G401 (cell line): ENCODE data around the gene TSSC4. TPM values are rescaled to one million over a fixed set of nuclear protein-coding genes. Genes with fewer than 3 reads are reported as not detected.

Source experiments
- DNase-seq: peaks from one replicate; pipeline ENCODE4 v3.0.0-alpha.2; 2015; ENCODE audit warnings: low spot score
- in situ Hi-C: cut with HindIII; loops from 2 replicates; pipeline ENCODE4 v1.10.0; 2016; ENCODE audit warnings: low sequenced_read_pairs, mixed read lengths
- total RNA-seq: library from RNA; depleted of rRNA; stranded (reverse); fragments of >200 nt; shearing (Covaris generic); gene quantifications from 2 replicates; pipeline ENCODE4 v1.2.3, GENCODE V29; 2014

Gene TSSC4
- total RNA-seq, 1 experiment from 2014 or later: 46.1 TPM

DNA sequence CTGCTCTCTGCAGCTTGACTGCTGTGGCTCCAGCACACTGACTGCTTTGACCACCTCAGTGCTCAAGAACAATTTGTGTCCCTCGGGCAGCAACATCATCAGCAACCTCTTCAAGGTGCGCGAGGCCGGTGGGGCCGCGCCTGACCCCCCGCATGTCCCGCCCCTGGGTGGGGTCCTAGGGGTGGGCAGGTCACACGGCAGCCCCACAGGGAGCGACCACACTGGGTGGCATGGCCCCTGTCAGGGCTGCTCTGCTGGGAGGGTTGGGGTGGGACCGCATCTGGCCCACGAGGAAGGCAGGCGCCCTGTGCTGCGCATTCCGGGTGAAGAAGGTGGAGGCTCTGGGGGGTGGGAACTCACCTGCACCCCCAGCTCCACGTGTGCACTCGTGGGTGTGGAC, 4.7 kb upstream of the TSSC4 start:
- no peak for DNase-seq
- in situ Hi-C loops: no loop called here

DNA sequence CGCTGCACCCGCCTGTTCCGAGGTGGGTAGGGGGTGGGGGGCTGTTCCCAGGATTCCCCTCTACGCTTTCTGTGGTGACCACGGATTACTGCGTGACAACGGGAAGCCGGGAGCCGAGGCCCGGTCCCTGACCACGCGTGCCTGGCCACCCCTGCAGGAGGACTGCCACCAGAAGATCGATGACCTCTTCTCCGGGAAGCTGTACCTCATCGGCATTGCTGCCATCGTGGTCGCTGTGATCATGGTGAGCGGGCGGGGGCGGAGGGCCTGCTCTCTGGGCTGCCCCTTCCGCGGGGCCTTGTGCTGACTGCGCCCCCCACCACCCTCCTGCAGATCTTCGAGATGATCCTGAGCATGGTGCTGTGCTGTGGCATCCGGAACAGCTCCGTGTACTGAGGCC, 4.1 kb upstream of the TSSC4 start:
- in situ Hi-C loops: no loop called here
- DNase-seq: no peak

DNA sequence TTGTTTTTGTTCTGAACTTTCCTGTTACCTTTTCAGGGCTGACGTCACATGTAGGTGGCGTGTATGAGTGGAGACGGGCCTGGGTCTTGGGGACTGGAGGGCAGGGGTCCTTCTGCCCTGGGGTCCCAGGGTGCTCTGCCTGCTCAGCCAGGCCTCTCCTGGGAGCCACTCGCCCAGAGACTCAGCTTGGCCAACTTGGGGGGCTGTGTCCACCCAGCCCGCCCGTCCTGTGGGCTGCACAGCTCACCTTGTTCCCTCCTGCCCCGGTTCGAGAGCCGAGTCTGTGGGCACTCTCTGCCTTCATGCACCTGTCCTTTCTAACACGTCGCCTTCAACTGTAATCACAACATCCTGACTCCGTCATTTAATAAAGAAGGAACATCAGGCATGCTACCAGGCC, 3.5 kb upstream of the TSSC4 start:
- in situ Hi-C loops: no loop called here
- DNase-seq: no peak

DNA sequence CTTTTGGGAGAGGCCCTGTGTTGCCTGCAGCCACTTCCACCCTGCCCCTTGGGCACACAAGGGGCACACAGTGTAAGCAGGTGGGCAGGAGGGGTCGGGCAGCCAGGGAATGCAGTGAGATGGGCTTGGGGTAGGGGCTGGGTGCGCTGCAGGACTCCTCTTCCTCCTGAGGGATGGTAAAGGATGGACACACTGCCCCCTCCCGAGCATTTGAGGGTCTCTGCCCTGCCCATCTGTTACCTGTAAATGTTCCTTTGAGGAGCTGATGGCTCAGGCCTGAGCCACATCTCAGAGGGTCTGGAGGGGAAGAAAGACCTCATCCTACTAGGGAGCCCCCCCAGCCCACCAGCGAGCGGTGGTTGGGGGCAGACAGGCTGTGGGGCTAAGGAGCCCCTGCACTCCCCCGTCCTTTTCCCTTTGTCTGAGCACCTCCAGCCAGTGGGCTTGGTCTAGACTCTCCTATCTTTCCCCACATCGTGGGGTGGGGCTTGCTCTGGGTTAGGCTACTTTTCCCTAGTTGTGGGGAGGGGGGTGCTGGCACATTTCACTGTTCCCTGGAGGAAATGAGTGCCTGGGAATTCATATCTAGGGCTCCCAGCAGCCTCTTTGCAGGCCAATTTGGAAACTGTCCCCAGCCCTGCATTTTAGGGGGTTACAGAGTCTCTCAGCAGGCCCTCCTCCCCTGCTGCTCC, 1.7 kb upstream of the TSSC4 start:
- no peak for DNase-seq
- in situ Hi-C loops: no loop called here

DNA sequence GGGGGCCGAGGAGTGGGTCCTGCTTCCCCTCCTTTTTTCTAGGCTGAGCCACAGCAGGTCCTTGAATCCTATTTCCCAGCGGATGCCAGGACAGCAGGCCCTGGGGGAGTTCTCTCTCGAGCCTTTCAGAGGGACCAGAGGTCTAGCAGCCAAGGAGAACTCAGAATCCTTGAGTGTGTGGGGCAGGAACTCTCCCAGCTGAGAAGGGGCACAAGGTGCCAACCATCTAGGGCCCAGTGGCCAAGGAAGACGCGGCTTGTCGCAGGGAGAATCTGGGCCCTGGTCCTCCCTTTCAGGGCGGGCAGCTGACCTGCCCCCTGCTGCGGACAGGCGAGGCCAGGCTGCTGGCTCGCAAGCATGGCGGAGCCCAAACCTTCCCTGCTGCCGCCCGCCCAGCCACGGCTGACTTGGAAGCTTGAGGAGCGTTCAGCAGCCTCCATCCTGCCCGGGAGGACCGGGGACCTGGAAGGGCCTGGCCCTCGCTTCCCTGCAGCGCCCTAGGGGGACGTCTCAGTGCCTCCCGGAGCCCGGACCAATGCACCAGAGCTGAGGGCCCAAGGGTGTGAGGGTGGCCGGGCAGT, 972 bp upstream of the TSSC4 start:
- peak; percentile 52 for DNase-seq
- in situ Hi-C loops: no loop called here

DNA sequence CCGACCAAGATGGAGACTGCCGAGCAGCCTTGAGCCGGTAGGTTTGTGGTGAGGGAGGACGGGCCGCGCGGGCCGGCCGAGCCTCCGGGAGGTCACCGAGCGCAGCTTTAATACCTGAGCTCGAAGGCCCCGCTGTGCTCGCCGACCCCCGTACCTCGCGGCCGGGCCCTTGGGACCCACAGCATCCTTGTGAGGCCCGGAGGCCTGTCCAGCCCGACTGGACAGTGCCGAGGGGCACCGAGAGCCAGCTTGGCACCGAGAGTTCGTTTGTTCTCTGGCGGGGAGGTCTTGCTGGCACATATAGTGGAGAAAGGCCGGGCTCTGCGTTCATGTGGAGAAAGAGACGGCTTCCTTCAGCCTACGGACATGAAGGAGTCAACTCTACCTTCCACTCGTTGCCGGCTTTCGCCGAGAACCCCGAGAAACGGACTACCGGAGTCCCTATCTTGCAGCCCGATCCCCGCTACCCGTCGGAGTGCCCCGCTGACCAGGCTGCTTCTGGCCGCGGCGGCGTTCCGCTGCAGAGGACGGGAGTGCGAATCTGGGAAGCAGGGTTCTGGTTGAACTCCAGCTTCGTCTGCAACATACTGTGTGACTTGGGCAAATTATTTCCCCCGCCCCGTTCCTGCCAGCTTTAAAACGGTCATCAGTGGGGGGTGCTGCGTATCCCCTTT, 349 bp downstream of the TSSC4 start:
- no peak for DNase-seq
- in situ Hi-C loops: no loop called here

DNA sequence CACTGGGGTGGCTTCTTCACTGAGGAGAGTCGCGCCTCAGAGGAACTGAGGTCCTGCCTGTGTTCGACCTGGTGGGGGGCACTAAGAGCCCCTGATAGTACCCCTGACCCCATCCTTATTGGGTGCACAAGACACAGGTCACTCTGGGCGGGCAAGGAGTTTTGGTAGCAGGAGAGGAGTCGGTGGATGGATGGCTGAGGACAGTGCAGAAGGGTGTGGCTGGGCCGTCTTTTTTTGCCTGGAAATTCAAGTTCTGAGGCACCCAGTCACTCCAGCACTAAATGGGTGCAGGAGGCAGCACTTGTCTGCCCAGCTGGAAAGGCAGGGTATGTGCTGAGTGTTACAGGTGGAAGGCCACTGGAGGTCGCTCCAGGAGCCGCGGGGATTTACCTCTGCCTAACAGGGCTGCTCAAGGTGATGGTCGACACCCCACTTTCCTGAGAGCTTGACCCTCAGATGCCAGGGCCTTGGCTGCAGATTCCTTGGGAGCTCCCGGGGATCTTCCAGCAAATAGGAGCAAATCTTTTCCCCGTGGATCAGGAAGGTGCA, 960 bp downstream of the TSSC4 start:
- in situ Hi-C loops: no loop called here

DNA sequence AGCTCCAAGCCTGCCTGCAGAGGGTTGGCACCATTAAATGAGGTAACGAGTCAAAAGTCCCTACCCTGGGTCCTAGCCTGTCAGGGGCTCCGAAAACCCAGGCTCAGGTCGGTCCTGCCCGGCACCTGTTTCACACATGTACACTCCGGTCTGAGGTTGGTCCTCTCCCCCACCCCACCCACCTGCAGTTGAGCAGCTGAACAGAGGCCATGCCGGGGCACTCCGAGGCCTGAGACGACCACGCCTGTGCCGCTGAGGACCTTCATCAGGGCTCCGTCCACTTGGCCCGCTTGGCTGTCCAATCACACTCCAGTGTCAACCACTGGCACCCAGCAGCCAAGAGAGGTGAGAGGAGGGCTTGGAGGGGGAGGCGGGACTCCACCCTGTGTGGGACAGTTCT, 1.6 kb downstream of the TSSC4 start:
- no peak for DNase-seq
- in situ Hi-C loops: no loop called here

More for the DNA sequence above, 960 bp downstream of the TSSC4 start:
- DNase-seq: no peak

DNA sequence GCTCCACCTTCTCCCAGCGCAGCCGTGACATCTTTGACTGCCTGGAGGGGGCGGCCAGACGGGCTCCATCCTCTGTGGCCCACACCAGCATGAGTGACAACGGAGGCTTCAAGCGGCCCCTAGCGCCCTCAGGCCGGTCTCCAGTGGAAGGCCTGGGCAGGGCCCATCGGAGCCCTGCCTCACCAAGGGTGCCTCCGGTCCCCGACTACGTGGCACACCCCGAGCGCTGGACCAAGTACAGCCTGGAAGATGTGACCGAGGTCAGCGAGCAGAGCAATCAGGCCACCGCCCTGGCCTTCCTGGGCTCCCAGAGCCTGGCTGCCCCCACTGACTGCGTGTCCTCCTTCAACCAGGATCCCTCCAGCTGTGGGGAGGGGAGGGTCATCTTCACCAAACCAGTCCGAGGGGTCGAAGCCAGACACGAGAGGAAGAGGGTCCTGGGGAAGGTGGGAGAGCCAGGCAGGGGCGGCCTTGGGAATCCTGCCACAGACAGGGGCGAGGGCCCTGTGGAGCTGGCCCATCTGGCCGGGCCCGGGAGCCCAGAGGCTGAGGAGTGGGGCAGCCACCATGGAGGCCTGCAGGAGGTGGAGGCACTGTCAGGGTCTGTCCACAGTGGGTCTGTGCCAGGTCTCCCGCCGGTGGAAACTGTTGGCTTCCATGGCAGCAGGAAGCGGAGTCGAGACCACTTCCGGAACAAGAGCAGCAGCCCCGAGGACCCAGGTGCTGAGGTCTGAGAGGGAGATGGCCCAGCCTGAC, 2.5 kb downstream of the TSSC4 start:
- in situ Hi-C loops: no loop called here
- DNase-seq: no peak

DNA sequence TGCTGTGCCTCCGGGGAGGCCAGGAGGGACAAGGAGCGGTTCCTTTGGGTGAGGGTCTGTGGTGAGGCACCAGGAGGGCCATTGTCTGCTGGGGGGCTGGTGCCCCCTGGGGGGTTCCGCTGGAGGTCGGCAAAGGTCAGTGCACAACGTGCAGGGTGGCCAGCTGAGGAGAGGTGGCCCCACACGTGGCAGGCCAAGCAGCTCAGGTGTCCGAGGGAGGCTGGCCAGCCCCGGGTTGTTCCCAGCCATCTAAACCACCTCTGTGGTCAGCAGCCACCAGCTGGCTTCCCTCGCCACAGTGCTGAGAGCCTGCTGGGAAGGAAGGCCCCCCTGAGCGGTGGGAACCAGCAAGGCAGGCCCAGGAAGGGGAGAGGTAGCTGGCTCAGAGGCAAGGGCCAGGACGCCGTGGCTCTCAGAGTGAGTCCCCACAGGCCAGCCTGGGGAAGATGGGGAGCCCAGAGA, 4.2 kb downstream of the TSSC4 start:
- DNase-seq: no peak
- in situ Hi-C loops: no loop called here

DNA sequence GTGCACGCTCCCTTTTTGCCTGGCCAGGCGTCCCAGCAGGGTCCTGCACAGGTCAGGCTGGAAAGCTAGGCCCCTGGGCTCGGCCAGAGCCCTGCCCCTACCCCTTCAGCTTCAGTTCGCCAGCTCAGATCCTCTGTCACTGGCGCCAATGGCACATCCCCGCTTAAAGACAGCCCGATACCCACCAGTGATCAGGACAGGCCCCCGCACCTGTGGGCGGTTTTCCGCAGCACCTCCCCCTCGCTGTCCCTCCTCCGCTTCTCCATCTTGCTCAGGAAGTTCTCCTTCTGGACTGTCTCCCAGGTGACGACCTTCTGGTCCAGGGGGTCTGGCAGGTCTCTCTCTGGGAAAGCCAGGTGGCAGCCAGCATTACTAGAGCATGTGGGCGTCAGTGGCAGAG, 5.9 kb downstream of the TSSC4 start:
- no peak for DNase-seq
- in situ Hi-C loops: no loop called here

DNA sequence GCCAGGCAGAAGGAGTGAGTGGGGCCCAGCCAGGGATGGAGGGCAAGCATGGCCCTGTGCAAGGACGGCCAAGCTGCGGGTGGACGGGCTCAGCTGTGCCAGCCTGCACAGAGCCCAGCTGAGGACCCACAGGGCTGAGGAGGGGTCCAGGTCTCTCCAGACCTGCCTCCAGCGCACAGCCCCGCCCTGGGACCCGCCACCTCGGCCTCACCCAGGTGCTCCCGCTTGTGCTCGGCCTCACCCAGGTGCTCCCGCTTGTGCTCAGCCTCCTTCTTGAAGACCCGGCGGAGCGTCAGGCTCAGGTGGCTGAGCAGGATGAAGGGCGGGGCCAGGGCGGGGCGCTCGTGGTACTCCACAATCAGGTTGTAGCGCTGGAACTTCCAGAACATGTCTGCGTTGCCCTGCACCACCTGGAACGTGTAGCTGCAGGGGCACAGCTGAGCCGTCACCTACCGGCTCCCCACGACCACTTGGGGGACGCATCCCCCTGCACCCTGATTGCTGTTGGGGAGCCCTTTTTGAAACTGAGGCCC, 6.4 kb downstream of the TSSC4 start:
- in situ Hi-C loops: no loop called here
- DNase-seq: no peak

DNA sequence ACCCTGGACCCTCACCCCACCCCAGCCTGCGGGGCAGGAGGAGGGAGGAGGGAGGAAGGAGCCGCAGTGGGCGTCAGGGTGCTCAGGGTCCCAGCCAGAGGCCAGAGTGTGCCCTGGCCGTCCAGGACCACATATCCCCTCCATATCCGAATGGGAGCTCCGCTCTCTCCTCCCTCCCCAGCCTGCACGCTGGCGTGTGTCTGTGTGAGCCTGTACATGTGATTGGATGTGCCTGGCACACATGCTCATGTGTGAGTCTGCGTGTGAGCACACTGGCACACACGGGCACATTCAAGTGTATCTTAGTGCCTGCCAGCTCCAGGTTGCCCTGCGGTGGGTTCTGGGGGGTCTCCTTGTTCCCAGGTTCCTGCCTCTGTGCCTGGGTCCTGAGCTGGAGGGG, 8.1 kb downstream of the TSSC4 start:
- in situ Hi-C loops: no loop called here
- no peak for DNase-seq

DNA sequence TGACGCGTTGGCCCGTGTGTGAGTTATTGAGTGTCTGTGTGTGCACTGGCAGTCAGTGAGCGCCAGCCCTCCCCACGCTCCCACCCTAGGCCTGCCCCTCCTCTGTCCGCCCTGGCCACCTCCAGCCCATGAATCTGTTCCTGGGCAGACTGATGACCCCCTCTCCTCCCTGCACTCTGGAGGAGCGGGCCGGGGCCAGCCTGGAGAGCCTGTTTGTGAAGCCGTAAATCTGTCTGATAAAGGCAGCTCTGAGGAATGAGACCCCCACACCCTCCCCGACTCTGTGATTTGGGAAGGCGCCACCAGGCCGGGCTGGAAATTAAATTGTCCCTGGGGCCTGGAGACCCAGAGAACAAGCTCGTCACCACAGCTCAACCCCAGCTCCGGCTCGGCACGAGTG, 8.6 kb downstream of the TSSC4 start:
- DNase-seq: no peak

DNA sequence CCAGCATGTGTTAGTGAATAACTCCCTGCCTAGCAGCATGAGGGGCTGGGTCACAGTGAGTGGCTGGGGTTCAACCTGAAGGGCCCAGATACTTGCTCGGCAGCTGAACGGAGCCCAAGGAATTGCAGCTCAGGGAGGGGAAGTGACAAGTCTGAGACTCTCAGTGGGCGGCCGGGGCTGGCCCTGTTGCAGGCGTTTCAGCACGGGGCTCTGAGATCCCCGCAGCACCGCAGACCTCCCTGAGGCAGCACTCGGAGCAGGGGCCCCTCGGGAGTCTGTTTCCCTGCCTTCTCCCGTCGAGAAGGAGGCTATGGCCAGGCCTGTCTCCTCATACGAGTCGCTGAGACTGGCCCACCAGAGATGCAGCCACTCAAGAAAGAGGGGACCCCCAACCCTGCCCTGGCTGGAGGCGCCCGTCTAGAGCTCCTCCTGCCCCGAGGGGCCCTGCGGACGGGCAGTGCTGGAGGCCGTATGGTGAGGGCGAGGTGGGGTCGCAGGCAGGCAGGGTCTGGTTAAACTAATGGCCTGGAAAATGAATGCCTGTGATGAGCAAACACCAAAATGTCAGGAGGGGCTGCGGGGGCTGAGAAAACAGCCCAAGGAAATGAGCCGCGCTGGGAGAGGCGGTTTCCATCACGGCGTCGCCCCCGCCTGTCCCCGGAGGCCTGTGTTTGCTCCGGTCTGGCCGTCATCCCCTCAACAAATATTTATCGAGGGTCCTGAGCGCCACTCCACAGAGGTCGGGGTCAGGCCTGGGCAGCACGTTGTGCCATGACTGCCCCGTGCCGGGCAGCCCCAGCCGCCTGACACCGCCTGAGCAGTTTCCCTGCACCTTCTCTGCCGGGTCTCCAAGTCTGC, 9.3 kb downstream of the TSSC4 start:
- in situ Hi-C loops: no loop called here
- DNase-seq: no peak

More for the DNA sequence above, 8.6 kb downstream of the TSSC4 start:
- in situ Hi-C loops: no loop called here

DNA sequence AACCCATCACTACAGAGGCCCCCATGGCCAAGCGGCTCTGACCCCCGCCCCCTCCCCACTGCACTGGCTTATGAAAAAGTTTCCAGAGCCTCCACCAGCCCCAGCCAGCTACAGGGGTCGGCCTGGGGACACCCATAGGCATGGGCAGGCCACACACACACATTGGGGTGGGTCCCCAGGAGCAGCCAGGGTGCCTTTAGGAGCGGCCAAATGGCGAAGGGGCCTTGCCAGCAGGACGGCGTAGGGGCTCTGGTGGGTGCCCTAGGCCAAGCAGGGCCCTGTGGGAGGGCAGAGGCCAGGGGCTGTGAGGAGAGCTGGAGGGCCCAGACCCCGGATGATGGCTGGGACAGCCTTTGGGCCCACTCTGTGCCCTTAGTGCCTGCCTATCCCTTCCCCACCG, 10.1 kb downstream of the TSSC4 start:
- no peak for DNase-seq
- in situ Hi-C loops: no loop called here

DNA sequence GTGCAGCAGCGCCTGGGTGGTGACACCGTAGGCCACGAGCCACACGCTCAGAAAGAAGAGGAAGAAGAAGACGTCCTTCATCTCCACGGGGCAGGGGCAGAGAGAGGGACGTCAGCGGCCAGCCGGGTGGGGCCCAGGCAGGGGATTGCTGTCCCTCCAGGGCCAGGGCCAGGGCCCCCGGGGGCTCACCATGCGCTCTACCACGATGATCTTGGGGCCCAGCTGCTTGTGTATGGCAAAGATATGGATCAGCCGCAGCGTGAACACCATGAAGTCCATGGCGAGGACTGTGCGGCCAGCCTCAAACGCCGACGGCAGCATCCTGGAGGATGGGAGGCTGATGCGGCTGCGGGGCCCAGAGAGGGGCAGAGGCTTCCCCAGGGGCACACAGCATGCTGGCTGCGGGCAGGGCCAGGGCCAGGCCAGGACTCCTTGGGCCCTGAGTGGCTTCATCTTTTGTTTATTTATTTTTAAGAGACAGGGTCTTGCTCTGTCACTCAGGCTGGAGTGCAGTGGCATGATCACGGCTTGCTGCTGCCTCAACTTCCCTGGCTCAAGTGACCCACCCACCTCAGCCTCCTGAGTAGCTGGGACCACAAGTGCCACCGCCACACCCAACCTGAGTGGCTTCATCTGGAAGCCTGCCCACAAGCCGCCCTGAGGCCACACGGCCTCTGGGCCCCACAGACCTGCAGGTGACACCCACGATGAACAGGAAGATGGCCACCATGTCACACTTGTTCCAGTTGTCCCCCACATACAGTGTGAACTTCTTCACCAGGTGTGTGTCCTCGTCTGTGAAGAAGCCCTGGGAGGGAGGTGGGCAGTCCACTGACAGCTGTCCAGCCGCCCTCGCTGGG, 11.1 kb downstream of the TSSC4 start:
- DNase-seq: no peak
- in situ Hi-C loops: no loop called here

DNA sequence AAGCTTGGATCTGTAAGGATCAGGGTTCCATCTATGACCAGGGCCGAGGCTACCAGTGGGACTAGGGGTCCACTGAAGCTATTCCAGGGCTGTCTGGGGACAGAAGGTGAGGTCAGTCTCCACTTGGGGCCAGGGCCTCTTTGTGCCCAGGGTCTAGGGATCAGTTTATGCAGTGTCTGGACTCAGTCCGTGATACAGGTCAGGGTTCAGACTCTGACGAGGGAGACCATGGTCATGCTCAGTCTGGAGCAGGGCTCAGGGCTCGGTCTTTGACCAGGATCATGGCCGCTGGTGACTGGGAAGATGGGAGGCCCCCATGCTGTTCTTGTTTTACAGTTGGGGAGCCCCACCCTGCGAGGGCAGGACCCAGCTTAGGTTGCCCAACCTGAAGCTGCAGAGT, 11.8 kb downstream of the TSSC4 start:
- DNase-seq: no peak
- in situ Hi-C loops: no loop called here
